Testis (tissue), 2 donors: ENCODE measurements around the gene MYO1D.

Experiments used
- POLR2A ChIP-seq: fragments of 450-650 bp; IDR thresholded peaks from one replicate; pipeline ENCODE4 v1.6.1; 2017; ENCODE audit warnings: antibody characterized with exemption, mild to moderate bottlenecking, moderate library complexity
- TF ChIP-seq, protein P1 (sequence below), 3 experiments: fragments of 450-650 bp in 2 of 3; fragments of 200-600 bp in 1 of 3; sonication (generic) in 1 of 3; IDR thresholded peaks; one replicate each; pipeline ENCODE4 v1.5.1; 2016 to 2019; ENCODE audit warnings: antibody characterized with exemption in 3 of 3, mild to moderate bottlenecking in 2 of 3, moderate library complexity in 1 of 3

DNA sequence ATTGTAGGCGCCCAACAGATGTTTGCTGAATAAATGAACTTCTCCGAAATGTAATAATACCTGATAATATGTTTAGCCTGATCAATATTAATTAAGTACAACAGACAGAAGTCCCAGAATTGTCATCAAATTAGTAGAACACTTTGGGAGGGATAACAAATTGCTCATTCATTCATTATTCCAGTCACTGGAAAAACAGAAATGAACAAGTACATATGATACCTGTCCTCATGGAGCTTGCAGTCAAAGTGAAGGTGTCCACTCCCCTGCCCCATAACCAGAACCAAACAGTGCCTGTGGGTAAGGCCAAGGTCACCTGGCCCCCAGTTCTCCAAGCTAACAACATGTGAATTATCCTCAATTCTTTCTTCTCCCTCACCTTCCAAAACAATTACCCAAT is 42.8 kb downstream of the MYO1D start:
- TF ChIP-seq POLR2A, result no peak
- TF ChIP-seq, protein P1, sequence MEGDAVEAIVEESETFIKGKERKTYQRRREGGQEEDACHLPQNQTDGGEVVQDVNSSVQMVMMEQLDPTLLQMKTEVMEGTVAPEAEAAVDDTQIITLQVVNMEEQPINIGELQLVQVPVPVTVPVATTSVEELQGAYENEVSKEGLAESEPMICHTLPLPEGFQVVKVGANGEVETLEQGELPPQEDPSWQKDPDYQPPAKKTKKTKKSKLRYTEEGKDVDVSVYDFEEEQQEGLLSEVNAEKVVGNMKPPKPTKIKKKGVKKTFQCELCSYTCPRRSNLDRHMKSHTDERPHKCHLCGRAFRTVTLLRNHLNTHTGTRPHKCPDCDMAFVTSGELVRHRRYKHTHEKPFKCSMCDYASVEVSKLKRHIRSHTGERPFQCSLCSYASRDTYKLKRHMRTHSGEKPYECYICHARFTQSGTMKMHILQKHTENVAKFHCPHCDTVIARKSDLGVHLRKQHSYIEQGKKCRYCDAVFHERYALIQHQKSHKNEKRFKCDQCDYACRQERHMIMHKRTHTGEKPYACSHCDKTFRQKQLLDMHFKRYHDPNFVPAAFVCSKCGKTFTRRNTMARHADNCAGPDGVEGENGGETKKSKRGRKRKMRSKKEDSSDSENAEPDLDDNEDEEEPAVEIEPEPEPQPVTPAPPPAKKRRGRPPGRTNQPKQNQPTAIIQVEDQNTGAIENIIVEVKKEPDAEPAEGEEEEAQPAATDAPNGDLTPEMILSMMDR (IDR thresholded peaks at IDR 0.05), result no peak
